DOHH2 (cell line): Measurements from ENCODE around the gene IKZF3.

ENCODE experiments used
- EZH2phosphoT487 ChIP-seq: fragments of 200-600 bp; sonication (generic); IDR thresholded peaks from 2 replicates; pipeline ENCODE4 v1.6.1; 2017; ENCODE audit warnings: borderline replicate concordance, mild to moderate bottlenecking, antibody characterized with exemption, low read length, moderate library complexity, mixed read lengths
- TF ChIP-seq, protein P1 (sequence below): fragments of 200-600 bp; sonication (generic); IDR thresholded peaks from one replicate; pipeline ENCODE4 v1.5.1; 2014; ENCODE audit warnings: antibody characterized with exemption, mild to moderate bottlenecking, low read depth, low read length; ENCODE audit not compliant: poor library complexity, severe bottlenecking

GRCh38 chr17:39808409-39808997 is 55.6 kb downstream of the IKZF3 start:
- TF ChIP-seq, protein P1, sequence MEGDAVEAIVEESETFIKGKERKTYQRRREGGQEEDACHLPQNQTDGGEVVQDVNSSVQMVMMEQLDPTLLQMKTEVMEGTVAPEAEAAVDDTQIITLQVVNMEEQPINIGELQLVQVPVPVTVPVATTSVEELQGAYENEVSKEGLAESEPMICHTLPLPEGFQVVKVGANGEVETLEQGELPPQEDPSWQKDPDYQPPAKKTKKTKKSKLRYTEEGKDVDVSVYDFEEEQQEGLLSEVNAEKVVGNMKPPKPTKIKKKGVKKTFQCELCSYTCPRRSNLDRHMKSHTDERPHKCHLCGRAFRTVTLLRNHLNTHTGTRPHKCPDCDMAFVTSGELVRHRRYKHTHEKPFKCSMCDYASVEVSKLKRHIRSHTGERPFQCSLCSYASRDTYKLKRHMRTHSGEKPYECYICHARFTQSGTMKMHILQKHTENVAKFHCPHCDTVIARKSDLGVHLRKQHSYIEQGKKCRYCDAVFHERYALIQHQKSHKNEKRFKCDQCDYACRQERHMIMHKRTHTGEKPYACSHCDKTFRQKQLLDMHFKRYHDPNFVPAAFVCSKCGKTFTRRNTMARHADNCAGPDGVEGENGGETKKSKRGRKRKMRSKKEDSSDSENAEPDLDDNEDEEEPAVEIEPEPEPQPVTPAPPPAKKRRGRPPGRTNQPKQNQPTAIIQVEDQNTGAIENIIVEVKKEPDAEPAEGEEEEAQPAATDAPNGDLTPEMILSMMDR = no peak
- TF ChIP-seq EZH2phosphoT487 = no peak
